ENCODE results near the gene MGAM2. TPM values are rescaled to one million over a fixed set of nuclear protein-coding genes. Genes with fewer than 3 reads are reported as not detected.

Gene MGAM2
- not detected in 2 replicates for total RNA-seq (2021; fragmentation: NEBNext Ultra II Directional; extraction: Animal tissue kit (Norgen Biotek cat#: 25700))
- 0.02 and 0.03 TPM in 2 replicates for polyA plus RNA-seq (2011; rRNA removed)
- polyA plus RNA-seq (2011; cell fraction: cytosol; rRNA removed) = 0.03 TPM
- 0.06 TPM for polyA plus RNA-seq (2011; cell fraction: nucleus; rRNA removed)
- not detected in 4 replicates for polyA plus RNA-seq (2012, experiment 1 of 2)
- polyA plus RNA-seq (2012, experiment 2 of 2) = not detected
- 0.02 TPM for polyA plus RNA-seq (2013, experiment 1 of 2)
- polyA plus RNA-seq (2013, experiment 2 of 2) = not detected
- polyA minus RNA-seq (2011; rRNA and poly(A)+ RNA removed) = 0.20 TPM in 1 of 2 replicates, not detected in the other
- not detected for polyA minus RNA-seq (2011; cell fraction: cytosol; rRNA and poly(A)+ RNA removed)
- polyA minus RNA-seq (2011; cell fraction: nucleus; rRNA and poly(A)+ RNA removed) = not detected
- long read RNA-seq, experiment 1 = 0 reads
- long read RNA-seq, experiment 2 = 0 reads

- no peaks in the 10 kb centered on the region for H3K36me3 ChIP-seq (ENCODE audit: control insufficient read depth in 2 of 4, insufficient read depth in 4 of 4, low read length in 3 of 4)
- H2AFZ ChIP-seq (ENCODE audit: low read length) = peak within 1 kb of the TSS; percentile 25; the same call in 1 of the 2 replicates
- no peak within 1 kb of the TSS for H3K4me3 ChIP-seq (ENCODE audit: extremely low read depth in 1 of 4, insufficient read depth in 2 of 4, low read depth in 3 of 4, low read length in 4 of 4)
- no peaks in the 10 kb centered on the region for H3K9me3 ChIP-seq (ENCODE audit: insufficient read depth in 2 of 2, low read depth in 1 of 2, low read length in 1 of 2)
- no peak within 1 kb of the TSS for H4K8ac ChIP-seq (ENCODE audit: extremely low read depth, insufficient read depth, low read length)
- H4K91ac ChIP-seq (replicated peaks; ENCODE audit: insufficient read length, low read length) = no peak within 1 kb of the TSS
- peak within 1 kb of the TSS; percentile 1; the same call in 1 of the 2 replicates for H2BK12ac ChIP-seq (ENCODE audit: low read depth, low read length)
- no peak within 1 kb of the TSS for H3K23ac ChIP-seq (ENCODE audit: insufficient read length)
- H2BK5ac ChIP-seq (ENCODE audit: low read depth, low read length) = no peak within 1 kb of the TSS
- H3K23me2 ChIP-seq (ENCODE audit: low read depth, low read length) = no peaks in the 10 kb centered on the region; the same call in 1 of the 2 replicates
- H3K79me1 ChIP-seq (ENCODE audit: low read depth, low read length) = no peaks in the 10 kb centered on the region
- no peak within 1 kb of the TSS for H2BK15ac ChIP-seq (ENCODE audit: low read length)
- no peaks in the 10 kb centered on the region for H4K20me1 ChIP-seq (replicated peaks in 1 of 2; ENCODE audit: control insufficient read depth in 1 of 2, insufficient read depth in 2 of 2, low read length in 2 of 2)
- H3K79me2 ChIP-seq (ENCODE audit: control insufficient read depth in 1 of 2, insufficient read depth in 2 of 2, low read length in 2 of 2) = no peaks in the 10 kb centered on the region
- H4K5ac ChIP-seq (ENCODE audit: insufficient read length, low read depth, low read length) = no peak within 1 kb of the TSS
- no peak within 1 kb of the TSS for H3K56ac ChIP-seq (replicated peaks; ENCODE audit: insufficient read length, low read depth, low read length)
- CTCF ChIA-PET (ENCODE audit: partially characterized antibody) = interaction anchor here (0.7 to 2.9 kb wide), 5 partner anchors 8 to 136 kb away, joined by 3 to 9 read pairs (median 5); no protein-coding TSS in a partner anchor
- 0 out of 4 replicates have a peak within 1 kb of the TSS, but pooled peaks of 1 of the 2 experiments have one; percentile 8 for H3K4me2 ChIP-seq (ENCODE audit: insufficient read depth in 1 of 2, low read depth in 2 of 2, low read length in 2 of 2)
- no peak within 1 kb of the TSS for H2BK20ac ChIP-seq (ENCODE audit: low read length)
- no peak within 1 kb of the TSS for H3K27ac ChIP-seq (ENCODE audit: low read depth, low read length)
- FAIRE-seq (no peak), DNase-seq (ENCODE audit: low read depth in 1 of 2, low spot score in 2 of 2) (no peak)
- no peak within 1 kb of the TSS for H2AK5ac ChIP-seq (ENCODE audit: low read depth, low read length)
- H2BK120ac ChIP-seq (replicated peaks; ENCODE audit: low read depth, low read length) = no peak within 1 kb of the TSS
- WGBS, 2 experiments (ENCODE audit: extremely low coverage in 1 of 2, insufficient coverage in 1 of 2, insufficient read length in 1 of 2, insufficient replicate concordance in 2 of 2, low coverage in 1 of 2, low lambda C conversion rate in 2 of 2, missing lambda C conversion rate in 1 of 2) = 86% methylated on average over 4 of the region's 4 CpGs; no CpG with 5 or more reads in 1 of the 2 experiments
- peaks cover 0 to 7% (median 3%) of the 10 kb centered on the region in 4 experiments; a peak in 4 of 7 replicates for H3K4me1 ChIP-seq (replicated peaks in 1 of 4; ENCODE audit: control insufficient read depth in 3 of 4, insufficient read depth in 4 of 4, low read length in 3 of 4)
- H3K14ac ChIP-seq (ENCODE audit: insufficient read length) = no peak within 1 kb of the TSS
- POLR2A ChIA-PET (ENCODE audit: partially characterized antibody) = interaction anchor here (0.6 kb wide), 1 partner anchor 89 kb away, joined by 3 read pairs; no protein-coding TSS in a partner anchor
- no peak within 1 kb of the TSS for H3K4ac ChIP-seq (replicated peaks; ENCODE audit: insufficient read length, low read depth, low read length)
- H3K9ac ChIP-seq (replicated peaks in 1 of 4; ENCODE audit: extremely low read depth in 1 of 4, low read depth in 3 of 4, low read length in 3 of 4) = no peak within 1 kb of the TSS
- H3K27me3 ChIP-seq (replicated peaks in 1 of 4; ENCODE audit: control insufficient read depth in 3 of 4, extremely low read depth in 1 of 4, insufficient read depth in 3 of 4, low read length in 3 of 4) = no peaks in the 10 kb centered on the region
- no peak within 1 kb of the TSS for H3K18ac ChIP-seq (ENCODE audit: extremely low read depth, low read length)
- no peak for TF ChIP-seq E2F6 (IDR thresholded peaks at IDR 0.05)
- no peak for TF ChIP-seq SP2 (IDR thresholded peaks at IDR 0.05; ENCODE audit: low read length)
- no peak for TF ChIP-seq ATF3 (IDR thresholded peaks at IDR 0.05; ENCODE audit: insufficient read depth, low read depth, low read length)
Observed at GRCh38 chr7:142111499-142111898, at the start of gene MGAM2. Gene MGAM2, plus strand, starts transcription at chr7:142111718. Its CDS starts 5,156 bp downstream, at chr7:142116874.

Measured in H1 (cell line).